Measurements from ENCODE around the gene MRPS18B. TPM values are rescaled to one million over a fixed set of nuclear protein-coding genes. Genes with fewer than 3 reads are reported as not detected.

Gene MRPS18B
- total and polyA plus RNA-seq, 5 donors from 2014 or later = 19.0 to 165 (median 141) TPM

Other genes starting within 250 kb of the MRPS18B start
- 1,662 TPM for gene HLA-E, start 128.3 kb upstream of the MRPS18B start, total RNA-seq
- gene HLA-E, start 128.3 kb upstream of the MRPS18B start, polyA plus RNA-seq = 1,000 to 10,000 TPM; 2,373 to 2,677 (median 2,539) TPM
- 189 TPM for gene GNL1, start 61.4 kb upstream of the MRPS18B start, total RNA-seq
- 10 to 100 TPM; 36.6 to 41.7 (median 37.6) TPM for gene GNL1, start 61.4 kb upstream of the MRPS18B start, polyA plus RNA-seq
- 12.0 TPM for gene PRR3, start 60.5 kb upstream of the MRPS18B start, total RNA-seq
- gene PRR3, start 60.5 kb upstream of the MRPS18B start, polyA plus RNA-seq = 10 to 100 TPM in 1 of 4 donors, 1 to 10 TPM in 3; 4.9 to 10.1 (median 7.7) TPM
- gene ABCF1, start 46.4 kb upstream of the MRPS18B start, total RNA-seq = 113 TPM
- gene ABCF1, start 46.4 kb upstream of the MRPS18B start, polyA plus RNA-seq = 10 to 100 TPM; 14.3 to 25.3 (median 16.4) TPM
- 164 TPM for gene PPP1R10, start 597 bp upstream of the MRPS18B start, total RNA-seq
- 10 to 100 TPM; 18.0 to 22.9 (median 19.7) TPM for gene PPP1R10, start 597 bp upstream of the MRPS18B start, polyA plus RNA-seq
- 7.2 TPM for gene ATAT1, start 9.0 kb downstream of the MRPS18B start, total RNA-seq
- gene ATAT1, start 9.0 kb downstream of the MRPS18B start, polyA plus RNA-seq = under 1 TPM; 0.27 to 0.89 (median 0.53) TPM
- gene C6orf136, start 29.3 kb downstream of the MRPS18B start, total RNA-seq = 24.4 TPM
- gene C6orf136, start 29.3 kb downstream of the MRPS18B start, polyA plus RNA-seq = 10 to 100 TPM in 2 of 4 donors, 1 to 10 TPM in 2; 7.5 to 19.7 (median 10.9) TPM
- 33.8 TPM for gene DHX16, start 55.2 kb downstream of the MRPS18B start, total RNA-seq
- gene DHX16, start 55.2 kb downstream of the MRPS18B start, polyA plus RNA-seq = 10 to 100 TPM; 13.2 to 25.3 (median 16.7) TPM
- gene PPP1R18, start 68.8 kb downstream of the MRPS18B start, total RNA-seq = 164 TPM
- gene PPP1R18, start 68.8 kb downstream of the MRPS18B start, polyA plus RNA-seq = 100 to 1,000 TPM; 110 to 159 (median 119) TPM
- gene NRM, start 73.1 kb downstream of the MRPS18B start, total RNA-seq = 9.0 TPM
- 10 to 100 TPM in 1 of 4 donors, 1 to 10 TPM in 3; 7.5 to 17.7 (median 9.2) TPM for gene NRM, start 73.1 kb downstream of the MRPS18B start, polyA plus RNA-seq
- gene MDC1, start 99.4 kb downstream of the MRPS18B start, total RNA-seq = 32.7 TPM
- gene MDC1, start 99.4 kb downstream of the MRPS18B start, polyA plus RNA-seq = 1 to 10 TPM; 1.2 to 5.0 (median 3.7) TPM
- 119 TPM for gene TUBB, start 102.5 kb downstream of the MRPS18B start, total RNA-seq
- gene TUBB, start 102.5 kb downstream of the MRPS18B start, polyA plus RNA-seq = 100 to 1,000 TPM; 125 to 158 (median 138) TPM
- gene FLOT1, start 124.8 kb downstream of the MRPS18B start, total RNA-seq = 25.3 TPM
- 10 to 100 TPM; 30.5 to 63.2 (median 48.1) TPM for gene FLOT1, start 124.8 kb downstream of the MRPS18B start, polyA plus RNA-seq
- gene IER3, start 126.7 kb downstream of the MRPS18B start, total RNA-seq = 5.1 TPM
- gene IER3, start 126.7 kb downstream of the MRPS18B start, polyA plus RNA-seq = 1 to 10 TPM in 3 of 4 donors, under 1 TPM in 1; 0.38 to 2.2 (median 1.4) TPM